ENCODE data around the gene RAP2A.

Gene RAP2A

GRCh38 chr13:97478247-97478646 lies 44.3 kb downstream of the RAP2A start:
- no peak overlapping the region for H3K4me2 ChIP-seq
- TF ChIP-seq, protein P1, sequence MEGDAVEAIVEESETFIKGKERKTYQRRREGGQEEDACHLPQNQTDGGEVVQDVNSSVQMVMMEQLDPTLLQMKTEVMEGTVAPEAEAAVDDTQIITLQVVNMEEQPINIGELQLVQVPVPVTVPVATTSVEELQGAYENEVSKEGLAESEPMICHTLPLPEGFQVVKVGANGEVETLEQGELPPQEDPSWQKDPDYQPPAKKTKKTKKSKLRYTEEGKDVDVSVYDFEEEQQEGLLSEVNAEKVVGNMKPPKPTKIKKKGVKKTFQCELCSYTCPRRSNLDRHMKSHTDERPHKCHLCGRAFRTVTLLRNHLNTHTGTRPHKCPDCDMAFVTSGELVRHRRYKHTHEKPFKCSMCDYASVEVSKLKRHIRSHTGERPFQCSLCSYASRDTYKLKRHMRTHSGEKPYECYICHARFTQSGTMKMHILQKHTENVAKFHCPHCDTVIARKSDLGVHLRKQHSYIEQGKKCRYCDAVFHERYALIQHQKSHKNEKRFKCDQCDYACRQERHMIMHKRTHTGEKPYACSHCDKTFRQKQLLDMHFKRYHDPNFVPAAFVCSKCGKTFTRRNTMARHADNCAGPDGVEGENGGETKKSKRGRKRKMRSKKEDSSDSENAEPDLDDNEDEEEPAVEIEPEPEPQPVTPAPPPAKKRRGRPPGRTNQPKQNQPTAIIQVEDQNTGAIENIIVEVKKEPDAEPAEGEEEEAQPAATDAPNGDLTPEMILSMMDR (conservative IDR thresholded peaks at IDR 0.05; ENCODE audit: low read depth, low read length), result no peak
- no peak overlapping the region for H3K4me3 ChIP-seq (IDR thresholded peaks at IDR 0.05; ENCODE audit: insufficient read depth, low read depth, low read length)

GRCh38 chr13:97483465-97483864 lies 49.5 kb downstream of the RAP2A start:
- H3K9ac ChIP-seq, result no peak overlapping the region
- H4K20me1 ChIP-seq (ENCODE audit: insufficient read depth), result no peaks in the 10 kb centered on the region
- H3K27me3 ChIP-seq (ENCODE audit: insufficient read depth, low read depth), result no peaks in the 10 kb centered on the region
- no peak overlapping the region for H3K27ac ChIP-seq
- no peak overlapping the region for H2AFZ ChIP-seq (ENCODE audit: low read depth)
- H3K79me2 ChIP-seq (ENCODE audit: insufficient read depth, low read depth), result no peaks in the 10 kb centered on the region
- TF ChIP-seq, protein P1 (conservative IDR thresholded peaks at IDR 0.05; ENCODE audit: low read depth, low read length), result no peak
- H3K36me3 ChIP-seq (ENCODE audit: insufficient read depth), result no peaks in the 10 kb centered on the region
- H3K4me1 ChIP-seq (ENCODE audit: low read depth, poor library complexity, severe bottlenecking), result no peaks in the 10 kb centered on the region
- no peak overlapping the region for H3K4me2 ChIP-seq
- no peak overlapping the region for H3K4me3 ChIP-seq (IDR thresholded peaks at IDR 0.05; ENCODE audit: insufficient read depth, low read depth, low read length)

More at GRCh38 chr13:97478247-97478646, 44.3 kb downstream of the RAP2A start:
- Histone ChIP-seq H3K9ac (no peak overlapping the region), H3K27ac (no peak overlapping the region), H3K4me1 (ENCODE audit: low read depth, poor library complexity, severe bottlenecking) (no peaks in the 10 kb centered on the region), H2AFZ (ENCODE audit: low read depth) (no peak overlapping the region), H3K36me3 (ENCODE audit: insufficient read depth) (no peaks in the 10 kb centered on the region), H4K20me1 (ENCODE audit: insufficient read depth) (no peaks in the 10 kb centered on the region), H3K79me2 (ENCODE audit: insufficient read depth, low read depth) (no peaks in the 10 kb centered on the region), H3K27me3 (ENCODE audit: insufficient read depth, low read depth) (no peaks in the 10 kb centered on the region)

DNA sequence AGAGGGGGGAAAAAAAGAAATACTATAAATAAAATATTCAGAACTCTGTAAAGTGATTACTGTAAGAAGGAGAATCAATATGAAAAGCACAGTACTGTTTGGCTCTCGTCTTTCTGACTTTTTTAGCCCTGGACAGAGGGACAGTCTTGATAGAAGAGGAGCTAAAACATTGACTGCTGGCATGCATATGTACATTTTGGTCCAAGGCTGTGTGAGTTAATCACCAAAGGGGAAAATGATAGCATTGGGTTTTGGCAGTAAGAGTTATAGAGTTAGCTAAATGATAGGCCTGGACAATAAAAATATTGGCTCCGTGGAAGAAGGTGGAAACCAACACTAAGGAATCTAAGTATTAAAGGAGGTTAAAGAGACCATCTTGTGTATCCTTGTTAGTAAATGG lies 50.3 kb downstream of the RAP2A start:
- Histone ChIP-seq H3K4me1 (ENCODE audit: low read depth, poor library complexity, severe bottlenecking) (no peaks in the 10 kb centered on the region), H3K4me3 (IDR thresholded peaks at IDR 0.05; ENCODE audit: insufficient read depth, low read depth, low read length) (no peak overlapping the region), H3K27me3 (ENCODE audit: insufficient read depth, low read depth) (no peaks in the 10 kb centered on the region), H3K4me2 (no peak overlapping the region), H2AFZ (ENCODE audit: low read depth) (no peak overlapping the region), H3K36me3 (ENCODE audit: insufficient read depth) (no peaks in the 10 kb centered on the region), H3K27ac (no peak overlapping the region), H3K79me2 (ENCODE audit: insufficient read depth, low read depth) (no peaks in the 10 kb centered on the region), H4K20me1 (ENCODE audit: insufficient read depth) (no peaks in the 10 kb centered on the region), H3K9ac (no peak overlapping the region)
- TF ChIP-seq, protein P1 (conservative IDR thresholded peaks at IDR 0.05; ENCODE audit: low read depth, low read length), result no peak

GRCh38 chr13:97485320-97485719 lies 51.4 kb downstream of the RAP2A start:
- Histone ChIP-seq H3K79me2 (ENCODE audit: insufficient read depth, low read depth) (no peaks in the 10 kb centered on the region), H3K27ac (no peak overlapping the region)
- TF ChIP-seq, protein P1 (conservative IDR thresholded peaks at IDR 0.05; ENCODE audit: low read depth, low read length), result no peak

More at GRCh38 chr13:97485320-97485719, 51.4 kb downstream of the RAP2A start:
- H3K4me3 ChIP-seq (IDR thresholded peaks at IDR 0.05; ENCODE audit: insufficient read depth, low read depth, low read length), result no peak overlapping the region
- no peak overlapping the region for H3K9ac ChIP-seq
- no peaks in the 10 kb centered on the region for H3K36me3 ChIP-seq (ENCODE audit: insufficient read depth)
- no peaks in the 10 kb centered on the region for H3K4me1 ChIP-seq (ENCODE audit: low read depth, poor library complexity, severe bottlenecking)
- no peaks in the 10 kb centered on the region for H4K20me1 ChIP-seq (ENCODE audit: insufficient read depth)
- no peak overlapping the region for H3K4me2 ChIP-seq
- no peaks in the 10 kb centered on the region for H3K27me3 ChIP-seq (ENCODE audit: insufficient read depth, low read depth)
- no peak overlapping the region for H2AFZ ChIP-seq (ENCODE audit: low read depth)

Measured in KMS-11 (cell line).